Epithelial cell of esophagus (primary cell): Measurements from ENCODE around the gene FEZ2.

Experiments used
- DNase-seq: peaks from one replicate; pipeline ENCODE4 v3.0.0; 2010; ENCODE audit warnings: low read depth
- H3K4me3 ChIP-seq: 2 replicates; pipeline ENCODE4 v1.5.1; 2011; ENCODE audit warnings: mild to moderate bottlenecking, low read length, control low read depth
- TF ChIP-seq, protein P1 (sequence below): IDR thresholded peaks from 2 replicates; pipeline ENCODE4 v1.5.1; 2011; ENCODE audit warnings: low read depth, mild to moderate bottlenecking, low read length, control low read depth, inconsistent platforms; ENCODE audit not compliant: insufficient read depth; ENCODE audit errors: missing control alignments

The FEZ2 gene

DNA sequence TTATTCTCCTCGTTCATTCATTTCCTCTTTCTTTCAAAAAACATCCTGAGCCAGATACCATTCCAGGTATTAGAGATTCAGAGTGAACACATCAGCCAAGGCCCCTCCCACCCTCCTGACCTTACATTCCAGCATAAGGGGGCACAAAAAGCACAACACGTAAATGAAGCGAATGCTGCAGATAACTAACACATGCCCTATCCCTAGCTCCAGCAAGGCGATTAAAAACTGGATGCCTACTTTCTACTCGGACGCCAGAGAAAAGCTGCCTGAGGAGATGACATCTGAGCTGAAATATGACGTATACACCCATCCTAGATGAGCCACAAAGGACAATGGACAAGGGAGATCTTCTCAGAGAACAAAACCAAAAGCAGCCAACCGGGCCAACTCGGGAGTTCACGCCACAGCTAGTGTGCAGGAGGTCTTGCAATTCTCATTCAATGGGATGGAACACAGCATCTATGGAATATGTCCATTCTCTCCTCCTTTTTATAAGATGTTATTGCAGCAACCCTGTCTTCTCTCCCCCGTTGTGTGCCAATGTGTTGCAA is 33.5 kb downstream of the FEZ2 start:
- DNase-seq = no peak
- TF ChIP-seq, protein P1, sequence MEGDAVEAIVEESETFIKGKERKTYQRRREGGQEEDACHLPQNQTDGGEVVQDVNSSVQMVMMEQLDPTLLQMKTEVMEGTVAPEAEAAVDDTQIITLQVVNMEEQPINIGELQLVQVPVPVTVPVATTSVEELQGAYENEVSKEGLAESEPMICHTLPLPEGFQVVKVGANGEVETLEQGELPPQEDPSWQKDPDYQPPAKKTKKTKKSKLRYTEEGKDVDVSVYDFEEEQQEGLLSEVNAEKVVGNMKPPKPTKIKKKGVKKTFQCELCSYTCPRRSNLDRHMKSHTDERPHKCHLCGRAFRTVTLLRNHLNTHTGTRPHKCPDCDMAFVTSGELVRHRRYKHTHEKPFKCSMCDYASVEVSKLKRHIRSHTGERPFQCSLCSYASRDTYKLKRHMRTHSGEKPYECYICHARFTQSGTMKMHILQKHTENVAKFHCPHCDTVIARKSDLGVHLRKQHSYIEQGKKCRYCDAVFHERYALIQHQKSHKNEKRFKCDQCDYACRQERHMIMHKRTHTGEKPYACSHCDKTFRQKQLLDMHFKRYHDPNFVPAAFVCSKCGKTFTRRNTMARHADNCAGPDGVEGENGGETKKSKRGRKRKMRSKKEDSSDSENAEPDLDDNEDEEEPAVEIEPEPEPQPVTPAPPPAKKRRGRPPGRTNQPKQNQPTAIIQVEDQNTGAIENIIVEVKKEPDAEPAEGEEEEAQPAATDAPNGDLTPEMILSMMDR = no peak
- H3K4me3 ChIP-seq = no peak overlapping the region

DNA sequence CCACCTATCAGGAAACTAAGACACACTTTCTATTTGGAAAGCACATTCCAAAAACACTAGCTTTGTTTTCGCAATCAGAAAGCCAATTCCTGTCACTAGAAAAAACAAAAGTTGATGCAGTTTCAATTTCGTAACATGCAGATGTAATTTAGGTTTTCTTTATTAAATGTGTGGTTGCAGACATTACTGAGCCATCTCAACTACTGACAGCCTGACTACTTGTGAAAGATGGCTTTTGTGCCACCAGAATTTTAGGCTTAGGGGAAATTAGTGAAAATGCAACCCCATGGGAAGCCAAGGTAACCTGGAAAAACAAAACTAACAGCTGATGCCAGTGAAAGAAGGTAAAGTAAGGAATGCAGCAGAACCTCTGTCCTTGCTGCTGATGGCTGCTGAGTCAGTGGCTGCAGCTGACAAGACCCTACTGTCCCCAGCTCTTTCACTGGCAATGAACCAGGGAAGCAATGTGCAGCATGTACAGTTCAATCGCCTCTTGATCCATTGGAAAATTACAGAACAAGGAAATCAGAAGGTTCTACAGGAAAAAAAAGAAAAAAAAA is 34.9 kb downstream of the FEZ2 start:
- TF ChIP-seq, protein P1 = no peak
- no peak overlapping the region for H3K4me3 ChIP-seq
- peak; percentile 53 for DNase-seq

DNA sequence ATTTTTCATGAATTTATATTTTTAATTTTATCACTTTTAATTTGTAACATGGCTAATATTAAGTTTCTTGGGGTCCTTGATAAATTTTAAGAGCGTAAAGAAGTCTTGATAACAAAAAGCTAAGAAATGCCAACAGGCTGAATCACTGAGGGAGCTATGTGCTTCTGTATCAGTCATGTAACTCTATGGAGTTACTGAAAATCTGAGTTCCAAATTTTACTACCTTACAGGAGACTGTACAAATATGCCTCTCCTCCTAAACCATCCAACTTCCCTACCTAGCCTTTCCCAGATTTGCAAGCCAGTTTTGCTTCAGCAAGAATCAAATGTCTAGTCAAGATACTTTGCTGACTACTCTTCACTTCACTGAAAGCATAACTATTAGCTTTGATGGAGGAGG is 35.7 kb downstream of the FEZ2 start:
- H3K4me3 ChIP-seq = no peak overlapping the region
- TF ChIP-seq, protein P1 = no peak
- peak; percentile 58 for DNase-seq

DNA sequence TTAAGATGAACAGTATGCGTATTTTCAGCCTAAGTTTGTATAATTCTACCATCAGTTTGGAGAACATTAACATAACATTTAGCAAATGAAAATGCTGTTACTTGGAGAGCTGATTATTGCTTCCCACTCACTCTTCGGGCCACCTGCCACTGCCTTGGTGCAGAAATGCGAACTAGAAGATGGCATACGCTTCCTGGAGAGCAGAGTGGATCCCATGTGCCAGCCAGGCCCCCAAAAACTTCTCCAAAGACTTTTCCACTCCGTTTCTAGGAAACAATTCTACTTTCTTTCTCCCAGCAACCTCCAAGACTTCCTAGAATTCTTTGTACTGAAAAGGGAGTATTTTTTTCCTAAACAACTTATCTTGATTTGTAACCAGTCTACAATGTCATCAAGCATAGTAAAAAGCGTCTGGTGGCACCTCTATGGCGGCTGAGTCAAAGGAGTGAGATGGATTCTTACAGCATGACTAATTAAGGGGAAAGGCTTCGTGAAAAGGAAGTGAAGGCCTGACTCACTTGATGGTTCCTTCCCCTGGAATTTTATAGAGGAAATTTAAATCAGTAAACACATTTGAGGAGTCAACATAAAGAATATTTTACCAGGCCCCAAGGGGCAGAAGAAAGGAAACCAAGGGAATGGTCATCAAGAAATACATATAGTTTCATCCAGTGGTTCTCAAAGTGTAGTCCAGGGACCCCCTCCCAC is 36.6 kb downstream of the FEZ2 start:
- no peak overlapping the region for H3K4me3 ChIP-seq
- TF ChIP-seq, protein P1 = no peak
- DNase-seq = peak; percentile 89

DNA sequence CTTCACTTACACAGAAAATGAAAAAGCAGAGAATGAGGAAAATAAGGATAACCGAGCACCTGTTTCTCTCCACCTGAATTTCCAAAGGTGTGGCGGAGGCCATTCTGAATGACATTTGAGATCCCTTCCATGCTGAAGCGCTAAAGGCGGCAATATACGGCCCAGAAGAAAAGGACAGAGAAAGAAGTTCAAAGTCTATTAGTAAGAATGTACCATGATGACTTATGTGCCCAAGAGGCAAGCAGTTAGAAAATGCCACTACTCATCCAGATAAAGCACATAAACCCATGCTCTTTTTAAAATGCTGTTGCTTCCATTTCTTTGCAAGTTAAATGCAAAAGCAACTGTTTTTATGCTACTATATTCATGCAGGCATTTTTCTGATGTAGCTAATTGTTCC is 37.2 kb downstream of the FEZ2 start:
- TF ChIP-seq, protein P1 = no peak
- DNase-seq = no peak
- H3K4me3 ChIP-seq = no peak overlapping the region

DNA sequence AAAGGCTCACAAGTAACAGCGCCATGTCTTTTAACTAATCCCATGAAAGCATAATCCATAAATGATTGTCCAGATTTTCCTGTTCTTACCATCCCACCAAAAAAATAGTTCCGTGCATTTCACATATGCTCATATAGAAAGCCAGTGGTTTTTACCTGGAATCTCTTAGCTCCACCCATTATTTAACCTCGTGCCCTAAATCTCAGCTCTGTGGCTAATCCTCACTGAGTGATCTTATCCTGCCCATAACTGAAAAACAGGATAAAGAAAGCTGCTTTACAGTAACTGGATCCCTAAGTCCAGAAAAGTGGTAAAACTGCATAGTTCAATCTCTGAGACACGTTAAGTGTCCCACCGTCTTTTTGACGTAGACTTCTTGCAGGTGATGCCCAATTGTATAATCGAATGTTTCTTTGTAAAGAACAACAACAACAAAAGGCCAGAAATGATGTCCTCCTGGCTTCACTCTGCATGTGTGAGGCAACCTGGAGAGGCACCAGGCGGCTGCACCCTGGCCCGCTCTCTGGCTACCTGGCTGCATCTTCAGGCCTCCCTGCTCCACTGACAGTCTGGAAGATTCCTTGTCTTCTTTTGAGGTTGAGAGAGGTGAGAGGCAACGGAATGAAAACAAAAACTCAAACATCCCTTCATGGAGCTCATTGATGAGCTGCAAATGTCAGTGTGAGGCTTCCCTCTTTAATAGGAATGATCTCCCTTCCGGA is 38.6 kb downstream of the FEZ2 start:
- H3K4me3 ChIP-seq = no peak overlapping the region
- no peak for DNase-seq
- TF ChIP-seq, protein P1 = no peak
